Loucy (cell line): ENCODE measurements around the gene TENM4.

Experiments used
- H2AFZ ChIP-seq: fragments of 200-600 bp; sonication (generic); 2 replicates; pipeline ENCODE4 v1.6.0; 2016; ENCODE audit warnings: antibody characterized with exemption, mild to moderate bottlenecking, low read length, moderate library complexity
- H3F3A ChIP-seq: fragments of 200-600 bp; 2 replicates; pipeline ENCODE4 v1.6.0; 2016; ENCODE audit warnings: antibody characterized with exemption, low read depth, mild to moderate bottlenecking
- H3K27me3 ChIP-seq: fragments of 200-600 bp; sonication (generic); 2 replicates; pipeline ENCODE4 v1.6.1; 2014; ENCODE audit warnings: low read length, mild to moderate bottlenecking; ENCODE audit not compliant: insufficient read depth, poor library complexity, severe bottlenecking
- H3K36me3 ChIP-seq: fragments of 200-600 bp; sonication (generic); 2 replicates; pipeline ENCODE4 v1.6.1; 2016; ENCODE audit warnings: low read length; ENCODE audit not compliant: insufficient read depth
- H3K4me1 ChIP-seq: fragments of 200-600 bp; sonication (generic); 2 replicates; pipeline ENCODE4 v1.5.1; 2014; ENCODE audit warnings: low read length, mild to moderate bottlenecking; ENCODE audit not compliant: insufficient read depth, poor library complexity, severe bottlenecking
- H3K4me2 ChIP-seq: fragments of 200-600 bp; sonication (generic); 2 replicates; pipeline ENCODE4 v1.6.0; 2014; ENCODE audit warnings: antibody characterized with exemption, low read length, low read depth, mild to moderate bottlenecking; ENCODE audit not compliant: poor library complexity, severe bottlenecking
- H3K4me3 ChIP-seq: fragments of 200-600 bp; sonication (generic); 2 replicates; pipeline ENCODE4 v1.5.1; 2014; ENCODE audit warnings: low read length, mild to moderate bottlenecking, mixed read lengths; ENCODE audit not compliant: poor library complexity, severe bottlenecking
- H3K79me2 ChIP-seq: fragments of 200-600 bp; sonication (generic); 2 replicates; pipeline ENCODE4 v1.6.1; 2014; ENCODE audit warnings: low read length; ENCODE audit not compliant: insufficient read depth
- H3K9ac ChIP-seq: fragments of 200-600 bp; sonication (generic); 2 replicates; pipeline ENCODE4 v1.6.0; 2014; ENCODE audit warnings: mild to moderate bottlenecking, low read depth, low read length, moderate library complexity; ENCODE audit not compliant: poor library complexity, severe bottlenecking
- H3K9me2 ChIP-seq: fragments of 200-600 bp; sonication (generic); replicated peaks from 2 replicates; pipeline ENCODE4 v1.6.1; 2016; ENCODE audit warnings: low read depth, low read length, mixed read lengths
- H3K9me3 ChIP-seq: fragments of 200-600 bp; sonication (generic); 2 replicates; pipeline ENCODE4 v1.6.1; 2014; ENCODE audit warnings: mild to moderate bottlenecking, antibody characterized with exemption, low read length, low read depth; ENCODE audit not compliant: insufficient read depth
- H4K20me1 ChIP-seq: fragments of 200-600 bp; sonication (generic); 2 replicates; pipeline ENCODE4 v1.6.0; 2014; ENCODE audit warnings: antibody characterized with exemption, low read length, mild to moderate bottlenecking; ENCODE audit not compliant: insufficient read depth, poor library complexity, severe bottlenecking
- CTCF ChIP-seq: fragments of 200-600 bp; sonication (generic); conservative IDR thresholded peaks from 2 replicates; pipeline ENCODE4 v1.5.1; 2014; ENCODE audit warnings: mild to moderate bottlenecking, antibody characterized with exemption, low read length
- EZH2phosphoT487 ChIP-seq: fragments of 200-600 bp; IDR thresholded peaks from 2 replicates; pipeline ENCODE4 v1.6.1; 2018; ENCODE audit warnings: antibody characterized with exemption, mild to moderate bottlenecking, moderate library complexity, borderline replicate concordance

Gene TENM4

GRCh38 chr11:79447038-79447786, 6.4 kb upstream of the TENM4 start:
- Histone ChIP-seq H2AFZ (no peak overlapping the region), H4K20me1 (no peaks in the 10 kb centered on the region), H3K27me3 (no peaks in the 10 kb centered on the region), H3K9me3 (no peaks in the 10 kb centered on the region), H3K9me2 (no peaks in the 10 kb centered on the region), H3K4me1 (no peaks in the 10 kb centered on the region), H3K9ac (no peak overlapping the region), H3K79me2 (no peaks in the 10 kb centered on the region), H3K36me3 (no peaks in the 10 kb centered on the region), H3F3A (no peaks in the 10 kb centered on the region), H3K4me3 (no peak overlapping the region), H3K4me2 (no peak overlapping the region)
- TF ChIP-seq EZH2phosphoT487 (no peak), CTCF (no peak)

- Histone ChIP-seq H3K9ac (no peak overlapping the region), H3K4me2 (no peak overlapping the region), H3K4me3 (no peak overlapping the region), H4K20me1 (no peaks in the 10 kb centered on the region), H2AFZ (no peak overlapping the region), H3F3A (no peaks in the 10 kb centered on the region), H3K9me3 (no peaks in the 10 kb centered on the region), H3K36me3 (no peaks in the 10 kb centered on the region), H3K9me2 (no peaks in the 10 kb centered on the region), H3K4me1 (no peaks in the 10 kb centered on the region), H3K79me2 (no peaks in the 10 kb centered on the region), H3K27me3 (no peaks in the 10 kb centered on the region)
- TF ChIP-seq EZH2phosphoT487 (no peak), CTCF (no peak)
These were observed 4.1 kb upstream of the TENM4 start for GRCh38 chr11:79444923-79445322.

- H2AFZ ChIP-seq = no peak overlapping the region
- H3K9ac ChIP-seq = no peak overlapping the region
These were observed 638 bp upstream of the TENM4 start for GRCh38 chr11:79441461-79441875.

More at GRCh38 chr11:79441461-79441875, 638 bp upstream of the TENM4 start:
- H3K36me3 ChIP-seq = no peaks in the 10 kb centered on the region
- H3K4me1 ChIP-seq = no peaks in the 10 kb centered on the region
- no peaks in the 10 kb centered on the region for H3K27me3 ChIP-seq
- TF ChIP-seq CTCF = no peak
- TF ChIP-seq EZH2phosphoT487 = no peak
- no peak overlapping the region for H3K4me2 ChIP-seq
- no peak overlapping the region for H3K4me3 ChIP-seq
- H3K9me2 ChIP-seq = no peaks in the 10 kb centered on the region
- H3K9me3 ChIP-seq = no peaks in the 10 kb centered on the region
- H4K20me1 ChIP-seq = no peaks in the 10 kb centered on the region
- H3F3A ChIP-seq = no peaks in the 10 kb centered on the region
- no peaks in the 10 kb centered on the region for H3K79me2 ChIP-seq
